ENCODE data around the gene TEX38. TPM values are rescaled to one million over a fixed set of nuclear protein-coding genes. Genes with fewer than 3 reads are reported as not detected.
A peak's percentile ranks its signal among the peaks of the same experiment; 100 is the strongest.

The TEX38 gene
- total and polyA plus RNA-seq, 12 donors: not detected

- intact Hi-C loops (cut with DNase I): no loop called here
- H3K9me3 ChIP-seq: no peaks in the 10 kb centered on the region
- H3K4me3 ChIP-seq: no peak overlapping the region
- no peaks in the 10 kb centered on the region for H3K27me3 ChIP-seq
- no peak for DNase-seq
- TF ChIP-seq CTCF (IDR thresholded peaks at IDR 0.05): no peak
- 59 to 69% methylated on average over 1 of the region's 1 CpG for WGBS, 2 donors
- peaks cover 0 to 21% (median 7%) of the 10 kb centered on the region in 9 donors for H3K4me1 ChIP-seq
- peak overlapping the region in 2 of 10 donors; percentile 1 to 22 for H3K27ac ChIP-seq
- H3K36me3 ChIP-seq: peaks cover 0 to 100% (median 69%) of the 10 kb centered on the region in 9 donors
- ATAC-seq: no peak
These were observed 10.4 kb downstream of the TEX38 start for GRCh38 chr1:46682064-46682463.

- intact Hi-C loops (cut with DNase I): no loop called here
- H3K9me3 ChIP-seq: no peaks in the 10 kb centered on the region
- no peaks in the 10 kb centered on the region for H3K27me3 ChIP-seq
- H3K36me3 ChIP-seq: peaks cover 0 to 100% (median 54%) of the 10 kb centered on the region in 9 donors
- no peak for DNase-seq
- H3K4me3 ChIP-seq: no peak overlapping the region
- H3K4me1 ChIP-seq: peaks cover 0 to 35% (median 21%) of the 10 kb centered on the region in 9 donors
- ATAC-seq: no peak
- TF ChIP-seq CTCF (IDR thresholded peaks at IDR 0.05): no peak
- no peak overlapping the region for H3K27ac ChIP-seq
- 97 to 100% methylated on average over 2 of the region's 2 CpGs for WGBS, 2 donors
These were observed 13.0 kb downstream of the TEX38 start for GRCh38 chr1:46684670-46685069.

- intact Hi-C loops (cut with DNase I): no loop called here
- ATAC-seq: peak in 2 of 8 donors; percentile 21 to 51
- no peaks in the 10 kb centered on the region for H3K9me3 ChIP-seq
- 18 to 38% methylated on average over 1 of the region's 1 CpG for WGBS, 2 donors
- peaks cover 0 to 100% (median 52%) of the 10 kb centered on the region in 9 donors for H3K36me3 ChIP-seq
- peak overlapping the region in 1 of 10 donors; percentile 8 for H3K27ac ChIP-seq
- H3K4me3 ChIP-seq: no peak overlapping the region
- no peaks in the 10 kb centered on the region for H3K27me3 ChIP-seq
- TF ChIP-seq CTCF (IDR thresholded peaks at IDR 0.05): no peak
- H3K4me1 ChIP-seq: peaks cover 0 to 35% (median 21%) of the 10 kb centered on the region in 9 donors
- DNase-seq: no peak
These were observed 14.6 kb downstream of the TEX38 start for GRCh38 chr1:46686255-46686654.

- H3K27ac ChIP-seq: peak overlapping the region in 2 of 10 donors; percentile 19 to 32
- no peaks in the 10 kb centered on the region for H3K27me3 ChIP-seq
- no peak for TF ChIP-seq CTCF (IDR thresholded peaks at IDR 0.05)
- H3K4me3 ChIP-seq: no peak overlapping the region
- H3K36me3 ChIP-seq: peaks cover 0 to 100% (median 51%) of the 10 kb centered on the region in 9 donors
- H3K9me3 ChIP-seq: no peaks in the 10 kb centered on the region
- 58 to 62% methylated on average over 2 of the region's 2 CpGs for WGBS, 2 donors
- peaks cover 0 to 41% (median 29%) of the 10 kb centered on the region in 9 donors for H3K4me1 ChIP-seq
- DNase-seq (peak; percentile 59 to 79), ATAC-seq (peak in 7 of 8 donors; percentile 49 to 84 (median 69))
- intact Hi-C loops (cut with DNase I): no loop called here
These were observed 15.5 kb downstream of the TEX38 start for GRCh38 chr1:46687093-46687659.

All from heart right ventricle (tissue), 16 donors.